Panc1 (cell line): ENCODE results near the gene CDH12.

Experiments
- CTCF ChIP-seq: fragments of 450-650 bp; IDR thresholded peaks from 2 replicates; pipeline ENCODE4 v1.5.1; 2017; ENCODE audit warnings: mild to moderate bottlenecking
- POLR2AphosphoS5 ChIP-seq: IDR thresholded peaks from 2 replicates; pipeline ENCODE4 v1.6.1; 2012; ENCODE audit warnings: mild to moderate bottlenecking, low read depth, low read length, moderate library complexity
- SIN3A ChIP-seq: IDR thresholded peaks from 2 replicates; pipeline ENCODE4 v1.6.1; 2012; ENCODE audit warnings: low read depth, mild to moderate bottlenecking, low read length, moderate library complexity, borderline replicate concordance; ENCODE audit not compliant: insufficient read depth
- TCF7L2 ChIP-seq: IDR thresholded peaks from 2 replicates; pipeline ENCODE4 v1.6.1; 2011; ENCODE audit warnings: mild to moderate bottlenecking, low read depth, low read length, inconsistent platforms
- TF ChIP-seq, protein P1 (sequence below), 2 experiments: IDR thresholded peaks; 2 replicates each; pipeline ENCODE4 v1.6.1; 2011 to 2012; ENCODE audit warnings: low read depth in 2 of 2, control low read depth in 1 of 2, low read length in 1 of 2, mild to moderate bottlenecking in 1 of 2, moderate library complexity in 1 of 2; ENCODE audit not compliant: insufficient read depth in 1 of 2

DNA sequence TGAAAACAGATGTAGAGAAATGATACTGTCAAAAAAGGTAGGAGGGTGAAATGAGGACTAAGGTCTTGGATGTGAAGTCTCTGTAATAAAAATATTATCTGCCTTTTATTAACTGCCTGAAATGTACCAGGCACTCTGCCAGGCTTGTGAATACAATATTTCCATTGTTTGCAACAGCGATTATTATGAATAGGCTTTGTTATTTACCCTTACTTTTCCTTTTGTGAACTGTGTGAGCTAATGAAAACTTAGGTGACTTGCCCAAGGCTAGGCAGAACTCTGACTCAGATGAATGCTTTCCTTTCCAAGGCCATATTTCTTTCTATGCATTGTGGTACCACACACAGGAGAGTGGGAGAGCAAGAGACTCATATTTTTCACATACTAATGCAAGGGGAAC lies 204.1 kb downstream of the CDH12 start:
- TF ChIP-seq CTCF (no peak), POLR2AphosphoS5 (no peak), SIN3A (no peak), TCF7L2 (peak; percentile 75; the same call in 1 of the 2 replicates)
- TF ChIP-seq, protein P1, sequence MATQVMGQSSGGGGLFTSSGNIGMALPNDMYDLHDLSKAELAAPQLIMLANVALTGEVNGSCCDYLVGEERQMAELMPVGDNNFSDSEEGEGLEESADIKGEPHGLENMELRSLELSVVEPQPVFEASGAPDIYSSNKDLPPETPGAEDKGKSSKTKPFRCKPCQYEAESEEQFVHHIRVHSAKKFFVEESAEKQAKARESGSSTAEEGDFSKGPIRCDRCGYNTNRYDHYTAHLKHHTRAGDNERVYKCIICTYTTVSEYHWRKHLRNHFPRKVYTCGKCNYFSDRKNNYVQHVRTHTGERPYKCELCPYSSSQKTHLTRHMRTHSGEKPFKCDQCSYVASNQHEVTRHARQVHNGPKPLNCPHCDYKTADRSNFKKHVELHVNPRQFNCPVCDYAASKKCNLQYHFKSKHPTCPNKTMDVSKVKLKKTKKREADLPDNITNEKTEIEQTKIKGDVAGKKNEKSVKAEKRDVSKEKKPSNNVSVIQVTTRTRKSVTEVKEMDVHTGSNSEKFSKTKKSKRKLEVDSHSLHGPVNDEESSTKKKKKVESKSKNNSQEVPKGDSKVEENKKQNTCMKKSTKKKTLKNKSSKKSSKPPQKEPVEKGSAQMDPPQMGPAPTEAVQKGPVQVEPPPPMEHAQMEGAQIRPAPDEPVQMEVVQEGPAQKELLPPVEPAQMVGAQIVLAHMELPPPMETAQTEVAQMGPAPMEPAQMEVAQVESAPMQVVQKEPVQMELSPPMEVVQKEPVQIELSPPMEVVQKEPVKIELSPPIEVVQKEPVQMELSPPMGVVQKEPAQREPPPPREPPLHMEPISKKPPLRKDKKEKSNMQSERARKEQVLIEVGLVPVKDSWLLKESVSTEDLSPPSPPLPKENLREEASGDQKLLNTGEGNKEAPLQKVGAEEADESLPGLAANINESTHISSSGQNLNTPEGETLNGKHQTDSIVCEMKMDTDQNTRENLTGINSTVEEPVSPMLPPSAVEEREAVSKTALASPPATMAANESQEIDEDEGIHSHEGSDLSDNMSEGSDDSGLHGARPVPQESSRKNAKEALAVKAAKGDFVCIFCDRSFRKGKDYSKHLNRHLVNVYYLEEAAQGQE (IDR thresholded peaks at IDR 0.05; ENCODE audit: insufficient read depth in 1 of 2, low read depth in 2 of 2, low read length in 1 of 2) = no peak
